Fibroblast of lung (primary cell): ENCODE measurements around the gene POLN.

Experiments
- EZH2 ChIP-seq: IDR thresholded peaks from 2 replicates; pipeline ENCODE4 v1.5.1; 2012; ENCODE audit warnings: low read length, control low read depth, mild to moderate bottlenecking; ENCODE audit errors: missing control alignments
- TF ChIP-seq, protein P1 (sequence below), 2 donors: IDR thresholded peaks in 1 of 2; conservative IDR thresholded peaks in 1 of 2; 1 replicate in 1 of 2; 2 replicates in 1 of 2; pipeline ENCODE4 v1.5.1; 2011 to 2012; ENCODE audit warnings: low read length in 2 of 2, control low read depth in 1 of 2, inconsistent platforms in 1 of 2, low read depth in 1 of 2, mild to moderate bottlenecking in 1 of 2

DNA sequence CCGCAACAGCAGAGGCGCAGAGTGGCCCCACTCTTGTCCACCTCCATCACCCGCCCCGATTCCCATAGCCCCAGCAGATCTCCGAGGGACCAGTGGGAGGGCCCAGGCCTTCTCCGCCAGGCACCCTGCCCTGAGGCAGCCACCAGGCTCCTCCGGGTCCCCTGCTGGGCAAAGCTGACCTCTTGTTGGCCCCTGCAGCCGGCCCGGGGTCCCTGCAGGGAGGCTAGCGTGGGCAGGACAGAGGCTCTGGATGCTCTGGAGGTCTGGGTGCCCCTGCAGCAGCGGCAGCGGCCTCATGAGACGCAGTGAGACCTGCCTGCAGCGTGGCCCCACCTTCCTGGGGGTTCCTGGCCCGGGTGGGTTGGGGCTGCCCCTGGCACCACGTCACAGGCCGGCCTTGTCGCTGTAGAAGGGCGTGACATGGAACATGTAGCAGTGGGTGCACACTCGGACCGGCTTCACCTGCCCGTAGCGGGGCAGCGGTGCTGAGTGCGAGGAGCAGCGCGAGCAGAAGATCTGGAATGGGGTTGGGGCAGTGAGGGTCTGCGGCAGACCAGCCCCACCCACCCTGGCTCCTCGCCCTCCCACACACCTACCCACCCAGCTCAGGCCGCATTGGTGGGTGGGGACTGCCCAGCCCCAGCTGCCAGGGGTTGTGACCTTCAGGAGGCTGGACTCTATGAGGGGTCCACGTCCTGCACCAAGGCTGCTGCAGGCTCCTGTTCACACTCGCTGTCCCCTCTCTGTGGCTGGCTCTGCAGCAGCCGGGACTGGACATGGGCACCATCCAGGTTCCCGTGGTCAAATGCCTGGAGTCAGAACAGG lies 28.6 kb upstream of the POLN start:
- TF ChIP-seq, protein P1, sequence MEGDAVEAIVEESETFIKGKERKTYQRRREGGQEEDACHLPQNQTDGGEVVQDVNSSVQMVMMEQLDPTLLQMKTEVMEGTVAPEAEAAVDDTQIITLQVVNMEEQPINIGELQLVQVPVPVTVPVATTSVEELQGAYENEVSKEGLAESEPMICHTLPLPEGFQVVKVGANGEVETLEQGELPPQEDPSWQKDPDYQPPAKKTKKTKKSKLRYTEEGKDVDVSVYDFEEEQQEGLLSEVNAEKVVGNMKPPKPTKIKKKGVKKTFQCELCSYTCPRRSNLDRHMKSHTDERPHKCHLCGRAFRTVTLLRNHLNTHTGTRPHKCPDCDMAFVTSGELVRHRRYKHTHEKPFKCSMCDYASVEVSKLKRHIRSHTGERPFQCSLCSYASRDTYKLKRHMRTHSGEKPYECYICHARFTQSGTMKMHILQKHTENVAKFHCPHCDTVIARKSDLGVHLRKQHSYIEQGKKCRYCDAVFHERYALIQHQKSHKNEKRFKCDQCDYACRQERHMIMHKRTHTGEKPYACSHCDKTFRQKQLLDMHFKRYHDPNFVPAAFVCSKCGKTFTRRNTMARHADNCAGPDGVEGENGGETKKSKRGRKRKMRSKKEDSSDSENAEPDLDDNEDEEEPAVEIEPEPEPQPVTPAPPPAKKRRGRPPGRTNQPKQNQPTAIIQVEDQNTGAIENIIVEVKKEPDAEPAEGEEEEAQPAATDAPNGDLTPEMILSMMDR (conservative IDR thresholded peaks at IDR 0.05 in 1 of 2, IDR thresholded peaks at IDR 0.05 in 1 of 2; ENCODE audit: low read depth in 1 of 2, low read length in 2 of 2), result no peak
- TF ChIP-seq EZH2, result no peak
